Gastrocnemius medialis (tissue), 4 donors: ENCODE results near the gene GUCY2D.
"Not testable (repeated sequence)": the region's sequence is repeated elsewhere in the genome, so short reads cannot be mapped to it uniquely, and the experiment has no call there.

Experiments used
- POLR2A ChIP-seq, 2 donors: fragments of 450-650 bp; IDR thresholded peaks; one replicate each; pipeline ENCODE4 v1.6.1; 2017; ENCODE audit warnings: antibody characterized with exemption in 2 of 2, mild to moderate bottlenecking in 2 of 2, moderate library complexity in 2 of 2
- TF ChIP-seq, protein P1 (sequence below), 5 experiments: fragments of 450-650 bp in 3 of 5; fragments of 200-600 bp in 2 of 5; sonication (generic) in 2 of 5; IDR thresholded peaks in 4 of 5; conservative IDR thresholded peaks in 1 of 5; 1 replicate in 4 of 5; 2 replicates in 1 of 5; pipeline ENCODE4 v1.5.1; 2016 to 2019; ENCODE audit warnings: antibody characterized with exemption in 5 of 5, mild to moderate bottlenecking in 3 of 5, moderate library complexity in 3 of 5

DNA sequence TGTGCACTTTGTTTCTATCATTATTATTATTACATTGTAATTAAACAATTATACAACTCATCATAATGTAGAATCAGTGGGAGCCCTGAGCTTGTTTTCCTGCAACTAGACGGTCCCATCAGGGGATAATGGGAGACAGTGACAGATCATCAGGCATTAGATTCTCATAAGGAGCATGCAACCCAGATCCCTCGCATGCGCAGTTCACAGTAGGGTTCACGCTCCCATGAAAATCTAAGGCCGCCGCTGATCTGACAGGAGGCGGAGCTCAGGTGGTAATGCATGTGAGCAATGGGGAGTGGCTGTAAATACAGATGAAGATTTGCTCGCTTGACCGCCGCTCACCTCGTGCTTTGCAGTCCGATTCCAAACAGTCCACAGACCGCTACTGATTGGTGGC lies 49.1 kb upstream of the GUCY2D start:
- TF ChIP-seq, protein P1, sequence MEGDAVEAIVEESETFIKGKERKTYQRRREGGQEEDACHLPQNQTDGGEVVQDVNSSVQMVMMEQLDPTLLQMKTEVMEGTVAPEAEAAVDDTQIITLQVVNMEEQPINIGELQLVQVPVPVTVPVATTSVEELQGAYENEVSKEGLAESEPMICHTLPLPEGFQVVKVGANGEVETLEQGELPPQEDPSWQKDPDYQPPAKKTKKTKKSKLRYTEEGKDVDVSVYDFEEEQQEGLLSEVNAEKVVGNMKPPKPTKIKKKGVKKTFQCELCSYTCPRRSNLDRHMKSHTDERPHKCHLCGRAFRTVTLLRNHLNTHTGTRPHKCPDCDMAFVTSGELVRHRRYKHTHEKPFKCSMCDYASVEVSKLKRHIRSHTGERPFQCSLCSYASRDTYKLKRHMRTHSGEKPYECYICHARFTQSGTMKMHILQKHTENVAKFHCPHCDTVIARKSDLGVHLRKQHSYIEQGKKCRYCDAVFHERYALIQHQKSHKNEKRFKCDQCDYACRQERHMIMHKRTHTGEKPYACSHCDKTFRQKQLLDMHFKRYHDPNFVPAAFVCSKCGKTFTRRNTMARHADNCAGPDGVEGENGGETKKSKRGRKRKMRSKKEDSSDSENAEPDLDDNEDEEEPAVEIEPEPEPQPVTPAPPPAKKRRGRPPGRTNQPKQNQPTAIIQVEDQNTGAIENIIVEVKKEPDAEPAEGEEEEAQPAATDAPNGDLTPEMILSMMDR (IDR thresholded peaks at IDR 0.05 in 4 of 5, conservative IDR thresholded peaks at IDR 0.05 in 1 of 5) = not testable (repeated sequence)
- TF ChIP-seq POLR2A (IDR thresholded peaks at IDR 0.05) = not testable (repeated sequence)
